GM12874 (cell line): ENCODE results near the gene CAMK1G.

Experiments
- TF ChIP-seq, protein P1 (sequence below): IDR thresholded peaks from 2 replicates; pipeline ENCODE4 v1.5.1; 2011; ENCODE audit warnings: low read depth, mild to moderate bottlenecking, control low read depth, low read length, moderate library complexity; ENCODE audit not compliant: insufficient read depth

Gene CAMK1G

DNA sequence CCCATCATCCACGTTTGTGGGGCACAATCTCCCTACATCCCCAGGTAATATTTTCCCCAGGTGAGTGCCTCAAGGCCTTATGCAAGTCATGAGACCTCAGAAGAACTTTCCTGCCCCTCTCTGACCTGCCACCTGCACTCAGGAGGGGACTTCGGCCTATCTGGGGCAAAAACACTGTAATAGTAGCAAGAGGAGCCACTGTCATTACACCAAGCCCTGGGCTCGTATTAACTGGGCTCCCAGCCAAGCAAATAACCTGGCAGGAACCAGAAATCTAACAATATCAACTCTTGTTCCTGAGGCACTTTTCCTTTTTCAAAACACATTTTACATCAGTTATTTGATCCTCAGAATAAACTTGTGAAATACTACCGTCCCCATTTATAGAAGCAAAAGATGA lies 37.8 kb downstream of the CAMK1G start:
- TF ChIP-seq, protein P1, sequence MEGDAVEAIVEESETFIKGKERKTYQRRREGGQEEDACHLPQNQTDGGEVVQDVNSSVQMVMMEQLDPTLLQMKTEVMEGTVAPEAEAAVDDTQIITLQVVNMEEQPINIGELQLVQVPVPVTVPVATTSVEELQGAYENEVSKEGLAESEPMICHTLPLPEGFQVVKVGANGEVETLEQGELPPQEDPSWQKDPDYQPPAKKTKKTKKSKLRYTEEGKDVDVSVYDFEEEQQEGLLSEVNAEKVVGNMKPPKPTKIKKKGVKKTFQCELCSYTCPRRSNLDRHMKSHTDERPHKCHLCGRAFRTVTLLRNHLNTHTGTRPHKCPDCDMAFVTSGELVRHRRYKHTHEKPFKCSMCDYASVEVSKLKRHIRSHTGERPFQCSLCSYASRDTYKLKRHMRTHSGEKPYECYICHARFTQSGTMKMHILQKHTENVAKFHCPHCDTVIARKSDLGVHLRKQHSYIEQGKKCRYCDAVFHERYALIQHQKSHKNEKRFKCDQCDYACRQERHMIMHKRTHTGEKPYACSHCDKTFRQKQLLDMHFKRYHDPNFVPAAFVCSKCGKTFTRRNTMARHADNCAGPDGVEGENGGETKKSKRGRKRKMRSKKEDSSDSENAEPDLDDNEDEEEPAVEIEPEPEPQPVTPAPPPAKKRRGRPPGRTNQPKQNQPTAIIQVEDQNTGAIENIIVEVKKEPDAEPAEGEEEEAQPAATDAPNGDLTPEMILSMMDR, result no peak

DNA sequence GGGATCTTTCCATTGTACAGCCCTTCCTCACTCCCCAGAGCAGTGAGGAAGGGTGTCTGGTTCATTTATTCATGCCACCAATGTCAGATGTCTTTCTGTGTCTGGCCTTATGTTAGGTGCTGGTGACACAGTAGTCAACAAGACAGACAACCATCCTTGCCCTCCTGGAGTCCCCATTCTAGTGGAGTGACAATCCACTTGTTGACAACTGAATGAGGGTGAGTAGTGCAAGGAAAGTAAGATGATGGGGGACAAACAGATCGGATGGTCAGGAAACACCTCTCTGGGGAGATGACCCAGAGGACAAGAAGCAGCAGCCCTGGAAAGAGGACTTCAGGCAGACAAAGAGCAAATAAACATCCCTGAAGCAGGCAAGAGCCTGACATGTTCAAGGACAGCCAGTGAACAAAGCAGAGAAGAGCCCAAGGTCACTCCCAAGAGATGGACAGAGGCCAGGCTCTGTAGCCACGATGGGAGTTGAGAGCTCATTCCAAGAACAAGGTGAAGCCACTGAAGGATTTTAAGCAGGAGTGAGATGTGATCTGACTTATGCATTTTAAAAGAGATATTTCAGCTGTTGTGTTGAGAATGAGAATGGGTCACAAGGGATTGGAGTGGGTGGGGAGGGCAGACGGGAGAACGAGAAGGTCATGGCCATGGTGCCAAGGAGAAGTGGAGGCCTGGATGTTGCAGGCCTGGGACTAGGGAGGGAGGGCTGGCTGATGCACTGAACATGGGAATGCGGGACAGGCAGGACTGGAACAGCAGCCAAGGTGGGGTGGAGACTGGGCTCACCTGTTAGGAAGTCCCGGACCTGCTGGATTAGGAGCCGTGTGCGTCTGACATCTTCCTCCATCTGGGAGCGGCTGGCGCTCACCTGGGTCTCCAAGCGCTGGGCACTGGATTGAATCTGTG lies 38.5 kb downstream of the CAMK1G start:
- TF ChIP-seq, protein P1, result no peak

DNA sequence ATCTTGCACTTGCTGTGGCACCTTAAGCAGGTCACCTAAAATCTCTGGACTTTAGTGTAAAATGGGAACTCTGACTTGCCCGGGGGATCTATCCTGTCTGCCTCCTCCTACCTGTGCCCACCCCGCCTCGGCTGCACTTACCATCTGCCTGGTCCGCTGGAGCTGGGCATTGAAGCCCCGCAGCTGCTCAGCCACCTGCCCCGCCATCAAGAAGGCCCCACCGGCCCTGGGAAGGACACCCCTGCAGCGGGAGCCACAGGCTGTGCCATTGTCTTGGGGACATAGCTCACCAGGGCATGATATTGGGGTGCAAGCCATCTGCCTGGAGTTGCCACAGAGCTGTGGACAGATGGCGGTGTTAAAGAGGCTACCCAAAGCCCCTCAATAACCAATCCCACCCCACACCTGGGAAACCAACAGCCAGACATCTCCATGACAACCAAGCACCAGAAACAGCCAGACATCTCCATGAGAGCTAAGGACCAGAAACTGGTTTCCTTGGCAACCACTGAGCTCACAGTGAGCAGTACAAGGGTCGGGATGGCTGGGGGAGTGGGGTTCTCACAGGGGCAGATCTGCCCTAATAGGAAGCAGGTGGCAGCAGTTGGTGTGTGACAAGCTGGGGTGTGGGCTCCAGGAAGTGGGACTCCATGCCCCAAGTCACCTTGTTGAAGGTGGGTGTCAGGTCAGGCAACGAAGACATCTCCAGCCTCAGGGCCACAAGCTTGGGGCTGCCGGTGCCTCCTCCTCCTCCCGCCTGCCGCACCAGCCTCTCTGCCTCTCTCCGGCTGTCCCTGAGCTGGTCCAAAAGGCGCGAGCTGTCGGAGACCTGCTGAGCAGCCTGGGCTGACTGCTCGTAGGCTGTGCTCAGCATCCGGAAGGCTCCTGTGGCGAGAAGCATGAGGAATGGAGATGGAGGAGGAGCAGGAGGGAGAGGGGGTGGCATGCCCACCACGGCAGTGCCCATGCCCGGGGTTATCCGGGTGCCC lies 39.6 kb downstream of the CAMK1G start:
- TF ChIP-seq, protein P1, result no peak

DNA sequence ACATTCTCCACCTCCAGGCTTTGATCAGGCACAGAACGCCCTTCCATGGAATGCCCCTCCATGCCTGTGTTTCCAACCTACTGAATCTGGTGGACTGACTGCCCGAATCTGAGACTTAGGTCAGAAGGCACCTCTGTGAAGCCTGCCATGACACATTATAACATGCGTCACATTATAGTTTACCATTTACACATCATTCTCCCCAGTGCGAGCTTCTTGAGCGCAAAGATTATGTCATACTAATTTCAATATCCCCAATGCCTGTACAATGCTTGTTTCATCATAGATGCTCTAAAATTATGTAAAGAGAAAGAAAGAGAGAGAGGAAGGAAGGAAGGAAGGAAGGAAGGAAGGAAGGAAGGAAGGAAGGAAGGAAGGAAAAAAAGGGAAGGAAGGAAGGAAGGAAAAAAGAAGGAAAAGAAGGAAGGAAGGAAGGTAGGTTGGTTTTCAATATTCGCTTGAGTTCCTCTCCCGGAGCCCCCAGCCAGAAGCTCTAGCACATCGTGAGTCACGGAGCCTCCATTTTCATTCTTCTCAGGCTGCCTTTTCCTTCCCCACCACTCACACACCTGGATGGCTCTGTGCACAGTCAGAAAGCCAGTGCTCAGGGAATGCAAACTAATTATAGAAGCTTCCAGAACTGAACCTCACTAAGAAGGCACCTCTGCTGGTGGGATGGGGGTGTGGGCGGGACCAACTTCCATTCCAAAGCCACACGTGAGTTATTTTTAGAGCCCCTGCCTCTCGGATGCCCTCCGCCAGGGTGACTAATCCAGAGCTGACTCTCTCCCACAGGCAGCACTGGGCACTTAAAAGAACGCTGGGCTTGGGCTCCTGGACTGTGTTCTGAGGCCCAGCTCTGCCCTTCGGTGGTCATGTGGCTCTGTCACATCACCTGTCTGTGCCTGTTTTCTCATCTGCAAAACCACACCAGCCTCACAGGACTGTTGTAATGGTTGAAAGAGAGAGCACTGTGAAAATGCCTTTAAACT lies 41.3 kb downstream of the CAMK1G start:
- TF ChIP-seq, protein P1, result no peak

DNA sequence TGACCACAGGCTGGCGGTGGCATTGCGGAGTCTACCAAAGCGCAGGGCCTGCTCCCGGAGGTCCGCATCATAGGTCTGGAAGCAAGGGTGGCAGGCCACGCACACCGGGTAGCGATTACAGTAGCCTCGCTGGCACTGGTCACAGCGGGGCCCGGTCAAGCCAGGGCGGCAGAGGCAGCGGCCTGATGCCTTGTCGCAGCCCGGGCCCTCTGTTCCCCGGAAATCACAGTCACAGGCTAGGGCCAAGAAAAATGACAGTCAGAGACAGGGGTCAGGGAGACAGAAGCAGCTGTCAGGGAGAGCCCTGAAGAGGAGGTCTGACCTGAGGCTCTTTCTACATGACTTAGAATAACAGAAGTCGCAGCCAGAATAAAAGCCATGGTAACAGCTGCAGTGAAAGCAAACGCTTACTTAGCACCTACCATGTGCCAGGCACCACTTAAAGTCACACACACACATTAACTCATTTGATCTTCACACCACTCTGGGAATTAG lies 42.3 kb downstream of the CAMK1G start:
- TF ChIP-seq, protein P1, result no peak

DNA sequence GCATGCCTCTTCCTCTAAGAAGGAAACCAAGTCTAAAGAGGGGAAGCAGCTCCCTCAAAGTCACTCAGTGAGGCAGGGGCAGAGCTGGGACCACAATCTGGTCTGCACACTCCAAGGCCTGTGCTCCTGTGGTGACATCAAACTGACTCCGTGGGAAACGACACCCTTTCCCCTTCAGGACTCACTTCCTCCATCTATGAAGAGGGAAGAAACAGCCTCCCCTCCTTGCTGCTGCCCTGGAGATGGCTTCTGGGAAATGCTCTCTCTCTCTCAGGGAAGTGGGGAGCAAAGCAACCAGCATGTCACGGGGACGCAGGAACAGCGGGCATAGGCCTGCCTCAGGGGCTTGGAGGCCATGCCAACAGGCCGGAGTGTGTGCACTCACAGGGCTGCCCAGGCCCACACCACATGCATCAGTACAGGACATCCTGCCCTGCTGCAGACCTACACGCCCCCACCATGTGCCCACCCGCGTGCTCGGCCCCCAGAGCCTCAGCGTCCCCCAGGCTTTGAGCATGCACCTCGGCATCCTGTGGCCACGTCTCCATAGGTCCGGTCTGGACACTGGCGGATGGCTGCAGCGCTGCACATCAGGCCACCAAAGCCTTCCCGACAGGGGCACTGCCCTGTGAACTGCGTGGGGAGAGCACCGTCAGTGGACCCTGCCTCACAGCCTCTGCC lies 43.0 kb downstream of the CAMK1G start:
- TF ChIP-seq, protein P1, result no peak
